ENCODE measurements around the gene HARS2.
"Not testable (repeated sequence)": the region's sequence is repeated elsewhere in the genome, so short reads cannot be mapped to it uniquely, and the experiment has no call there.

The HARS2 gene

GRCh38 chr5:140700177-140701144 lies 9.2 kb downstream of the HARS2 start, which contains the start of gene ZMAT2:
Gene ZMAT2 (plus strand): TSS chr5:140700447. CDS start chr5:140700461, 14 bp downstream.
- DNase-seq = peak; percentile 90 to 93

- no peak for DNase-seq
These were observed 16.6 kb downstream of the HARS2 start for GRCh38 chr5:140707812-140708211.

- DNase-seq = not testable (repeated sequence)
These were observed 17.5 kb downstream of the HARS2 start for GRCh38 chr5:140708787-140709186.

GRCh38 chr5:140710899-140711552 lies 19.8 kb downstream of the HARS2 start:
- DNase-seq = peak; percentile 83 to 86

GRCh38 chr5:140711794-140712193 lies 20.5 kb downstream of the HARS2 start:
- no peak for DNase-seq

GRCh38 chr5:140713562-140714094 lies 22.4 kb downstream of the HARS2 start:
- no peak for DNase-seq

GRCh38 chr5:140716238-140716637 lies 25.0 kb downstream of the HARS2 start:
- DNase-seq = not testable (repeated sequence)

- no peak for DNase-seq
These were observed 27.0 kb downstream of the HARS2 start for GRCh38 chr5:140718266-140718592.

- DNase-seq = not testable (repeated sequence)
These were observed 29.5 kb downstream of the HARS2 start for GRCh38 chr5:140720738-140721137.

GRCh38 chr5:140721395-140721794 lies 30.1 kb downstream of the HARS2 start:
- not testable (repeated sequence) for DNase-seq

GRCh38 chr5:140725799-140726471 lies 34.7 kb downstream of the HARS2 start:
- peak; percentile 79 to 81 for DNase-seq

- no peak for DNase-seq
These were observed 41.8 kb downstream of the HARS2 start for GRCh38 chr5:140733098-140733497.

- no peak for DNase-seq
These were observed 43.1 kb downstream of the HARS2 start for GRCh38 chr5:140734354-140734753.

GRCh38 chr5:140737486-140737885 lies 46.2 kb downstream of the HARS2 start:
- DNase-seq = no peak

- no peak for DNase-seq
These were observed 50.7 kb downstream of the HARS2 start for GRCh38 chr5:140741967-140742366.

All from stimulated activated CD4-positive, alpha-beta T cell treated with anti-CD3 and anti-CD28 coated beads, Interleukin-2, amount 100 ng/mL, for 24 hours (primary cell).